ENCODE measurements around the gene QRFP.

The QRFP gene, protein sequence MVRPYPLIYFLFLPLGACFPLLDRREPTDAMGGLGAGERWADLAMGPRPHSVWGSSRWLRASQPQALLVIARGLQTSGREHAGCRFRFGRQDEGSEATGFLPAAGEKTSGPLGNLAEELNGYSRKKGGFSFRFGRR

DNA sequence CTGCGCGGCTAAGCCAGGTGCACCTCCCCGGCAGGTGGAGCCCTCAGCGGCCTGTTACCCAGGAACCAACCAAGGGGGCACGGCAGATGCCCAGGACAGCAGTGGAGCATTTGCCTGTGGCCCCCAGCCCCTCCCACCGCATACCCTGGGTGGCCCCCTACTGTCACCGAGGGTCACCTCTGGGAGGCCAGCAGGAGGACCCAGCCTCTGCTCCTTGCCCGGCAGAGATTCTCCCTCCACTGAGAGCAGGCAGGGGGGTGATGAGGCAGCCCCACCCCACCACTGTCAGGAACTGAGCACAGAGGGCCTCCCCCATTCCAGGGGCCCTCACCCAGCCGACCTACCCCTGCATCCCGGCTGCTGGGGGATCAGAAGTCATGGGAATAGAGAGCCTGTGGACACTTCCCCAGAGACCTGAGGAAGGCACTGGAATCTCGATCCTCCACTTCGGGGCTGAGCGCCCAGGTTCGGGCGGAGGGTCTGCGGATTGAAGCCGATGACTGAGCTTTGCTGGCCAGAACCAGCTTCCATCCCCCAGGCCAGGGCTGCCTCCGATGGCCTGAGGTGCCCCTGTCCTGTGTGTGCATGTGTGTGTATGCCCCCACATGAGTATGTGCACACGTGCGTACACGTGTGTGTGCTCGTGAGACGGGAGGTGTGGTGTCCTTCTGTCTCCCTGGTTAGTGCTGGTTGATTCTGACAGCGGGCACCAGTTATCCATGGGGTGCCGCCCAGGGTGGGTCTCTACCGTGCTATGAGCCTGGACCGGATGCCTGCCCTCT, at the start of gene QRFP:
TSS of gene QRFP (minus strand) at position 580 of the 782 bp plus-strand sequence. CDS start 2,974 bp downstream, outside the sequence.
- DNase-seq (ENCODE audit: low spot score): no peak

DNA sequence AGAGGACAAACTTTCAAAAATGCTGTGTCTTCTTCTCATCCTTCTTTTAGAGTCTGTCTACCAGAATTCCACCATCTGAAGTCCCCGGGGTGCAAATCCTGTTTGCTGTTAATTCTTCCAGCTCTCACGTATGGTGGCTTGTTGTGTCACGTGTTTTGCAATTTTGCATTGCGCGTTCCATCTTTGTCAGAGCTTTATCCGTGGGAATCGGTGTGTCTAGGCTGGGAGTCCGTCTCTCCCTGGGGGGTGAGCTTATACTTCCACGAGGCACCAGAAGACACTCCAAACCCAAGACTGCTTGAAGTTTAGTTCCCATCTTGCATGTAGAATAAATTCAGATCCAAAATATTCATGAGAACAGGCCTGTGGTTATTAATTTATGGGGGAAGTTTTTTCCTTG, 48.6 kb upstream of the QRFP start:
- DNase-seq (ENCODE audit: low spot score): no peak

DNA sequence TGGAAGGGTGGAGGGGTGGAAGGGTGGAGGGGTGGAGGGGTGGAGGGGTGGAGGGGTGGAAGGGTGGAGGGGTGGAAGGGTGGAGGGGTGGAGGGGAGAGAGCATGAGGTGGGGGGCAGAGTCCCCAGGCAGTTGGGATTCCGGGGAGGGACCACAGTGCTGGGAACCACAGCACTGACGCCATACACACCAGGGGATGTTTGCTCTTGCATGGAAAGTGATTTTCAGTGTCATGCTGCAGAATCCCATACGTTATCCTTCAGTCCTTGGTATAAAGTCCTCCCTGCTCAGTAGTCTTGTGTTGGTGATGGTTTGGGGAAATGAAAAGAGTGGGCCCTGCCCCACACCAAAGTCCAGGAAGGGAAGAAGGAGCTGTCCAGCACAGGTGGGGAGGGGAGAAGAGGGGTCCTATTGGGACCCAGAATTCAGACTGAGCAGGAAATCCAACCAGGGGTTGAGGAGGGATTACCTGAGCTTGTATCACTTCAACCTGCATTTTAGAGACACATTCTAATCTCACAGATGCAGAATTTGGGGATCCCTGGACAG, 48.0 kb upstream of the QRFP start:
- DNase-seq (ENCODE audit: low spot score): no peak

DNA sequence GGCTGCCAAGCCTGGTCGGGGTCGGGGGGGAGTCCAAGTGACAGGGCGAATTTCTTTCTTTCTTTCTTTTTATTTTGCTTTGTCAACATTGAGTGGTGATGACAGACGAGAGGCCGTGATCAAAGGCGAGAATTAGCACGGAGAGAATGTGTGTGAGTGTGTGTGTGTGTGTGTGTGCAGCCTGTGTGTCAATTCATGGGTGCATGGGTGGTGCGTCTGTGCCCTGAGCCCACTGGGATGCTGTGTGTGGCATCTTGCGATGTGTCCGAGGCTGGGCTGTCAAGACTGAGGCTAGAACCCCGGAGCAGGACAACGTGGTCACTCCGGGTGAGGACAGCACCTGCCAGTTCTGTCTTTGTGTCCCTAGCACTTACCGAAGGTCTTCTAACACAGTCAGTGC, 47.2 kb upstream of the QRFP start:
- no peak for DNase-seq (ENCODE audit: low spot score)

DNA sequence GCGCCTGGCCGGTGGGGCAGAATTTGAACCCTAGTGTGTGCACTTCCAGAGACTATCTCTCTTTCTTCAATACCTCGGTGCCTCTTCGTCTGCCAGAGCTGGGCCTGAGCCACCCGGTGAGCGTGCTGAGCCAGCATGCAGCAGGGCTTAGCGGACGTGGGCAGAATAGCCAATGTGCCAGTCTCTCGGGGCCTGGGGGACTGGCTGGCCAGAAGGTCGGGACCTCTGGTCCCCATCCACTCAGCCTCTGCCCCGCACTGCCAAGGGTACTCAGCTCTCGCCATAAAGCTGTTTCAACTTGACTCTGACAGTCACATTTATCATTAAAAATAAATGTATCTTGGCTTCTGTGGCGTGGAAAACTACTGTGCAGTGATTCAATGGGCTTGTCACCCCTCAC, 46.6 kb upstream of the QRFP start:
- DNase-seq (ENCODE audit: low spot score): no peak

DNA sequence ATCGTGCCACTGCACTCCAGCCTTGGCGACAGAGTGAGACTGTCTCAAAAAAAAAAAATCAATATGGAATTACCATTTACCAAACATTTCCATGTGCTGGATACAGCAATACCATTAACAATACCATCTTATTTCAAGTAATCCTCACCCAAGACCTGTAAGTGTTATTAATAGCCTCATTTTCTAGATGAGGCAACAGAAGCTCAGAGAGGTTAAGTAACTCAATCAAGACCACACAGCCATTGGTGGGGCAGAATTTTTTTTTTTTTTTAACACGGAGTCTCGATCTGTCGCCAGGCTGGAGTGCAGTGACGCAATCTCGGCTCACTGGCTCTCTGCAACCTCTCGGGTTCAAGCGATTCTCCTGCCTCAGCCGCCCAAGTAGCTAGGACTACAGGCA, 46.1 kb upstream of the QRFP start:
- DNase-seq (ENCODE audit: low spot score): no peak

DNA sequence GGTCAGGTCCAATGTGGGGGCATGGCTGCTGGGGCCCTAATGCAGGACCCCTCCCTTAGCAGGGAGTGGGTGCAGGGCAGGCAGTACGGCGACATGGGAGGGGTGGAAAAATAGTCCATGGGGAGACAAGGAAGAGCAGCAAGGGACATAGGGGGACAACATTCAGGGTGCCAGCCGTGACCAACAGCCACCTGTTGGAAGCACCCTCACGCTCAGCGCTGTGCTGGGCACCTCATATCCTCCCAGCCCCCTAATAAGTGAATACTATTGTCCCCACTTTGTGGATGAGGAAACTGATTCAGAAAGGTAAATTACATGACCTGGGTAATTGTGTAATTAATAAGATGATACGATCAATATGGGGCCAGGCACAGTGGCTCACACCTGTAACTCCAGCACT, 45.5 kb upstream of the QRFP start:
- no peak for DNase-seq (ENCODE audit: low spot score)

DNA sequence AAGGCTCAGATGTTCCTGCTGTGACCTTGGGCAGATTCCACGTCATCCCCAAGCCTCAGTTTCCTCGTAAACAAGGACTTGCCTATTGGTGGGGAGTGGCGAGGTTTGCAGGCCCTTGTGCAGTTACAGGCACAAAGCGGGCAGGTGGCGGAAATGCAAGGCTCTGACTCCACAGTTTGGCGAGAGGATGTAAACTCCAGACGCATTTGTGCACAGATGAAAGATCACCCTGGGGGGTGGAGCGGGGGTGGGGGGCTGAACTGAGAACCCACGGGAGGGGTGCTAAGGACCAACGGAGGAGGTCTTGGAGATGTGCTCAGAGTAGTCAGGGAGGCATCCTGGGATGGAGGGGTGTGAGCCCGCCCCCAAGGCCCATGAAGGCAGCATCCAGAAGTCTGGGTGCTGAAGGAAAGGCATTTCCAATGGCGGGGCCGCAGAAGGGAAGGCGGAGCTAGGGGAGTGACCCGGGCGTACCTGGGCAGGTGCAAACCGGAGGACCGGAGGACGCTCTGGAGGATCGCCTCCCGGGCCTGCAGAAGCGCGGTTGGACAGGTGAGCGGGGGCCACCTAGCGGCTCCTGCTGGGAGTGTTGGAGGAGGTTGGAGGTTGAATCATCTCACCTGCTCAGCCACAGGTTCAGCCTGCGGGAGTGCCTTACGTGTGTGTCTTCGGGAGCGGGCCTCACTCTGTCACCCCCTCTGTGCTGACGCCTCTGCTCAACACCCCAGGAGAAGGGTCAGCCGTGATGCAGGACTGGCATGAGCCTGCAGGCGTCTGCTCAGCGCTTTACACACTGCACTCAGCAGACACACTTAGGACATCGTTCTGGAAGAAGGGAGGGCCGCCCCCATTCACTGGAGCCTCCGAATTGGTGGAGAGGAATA, 44.3 kb upstream of the QRFP start:
- peak; percentile 66 for DNase-seq (ENCODE audit: low spot score)

DNA sequence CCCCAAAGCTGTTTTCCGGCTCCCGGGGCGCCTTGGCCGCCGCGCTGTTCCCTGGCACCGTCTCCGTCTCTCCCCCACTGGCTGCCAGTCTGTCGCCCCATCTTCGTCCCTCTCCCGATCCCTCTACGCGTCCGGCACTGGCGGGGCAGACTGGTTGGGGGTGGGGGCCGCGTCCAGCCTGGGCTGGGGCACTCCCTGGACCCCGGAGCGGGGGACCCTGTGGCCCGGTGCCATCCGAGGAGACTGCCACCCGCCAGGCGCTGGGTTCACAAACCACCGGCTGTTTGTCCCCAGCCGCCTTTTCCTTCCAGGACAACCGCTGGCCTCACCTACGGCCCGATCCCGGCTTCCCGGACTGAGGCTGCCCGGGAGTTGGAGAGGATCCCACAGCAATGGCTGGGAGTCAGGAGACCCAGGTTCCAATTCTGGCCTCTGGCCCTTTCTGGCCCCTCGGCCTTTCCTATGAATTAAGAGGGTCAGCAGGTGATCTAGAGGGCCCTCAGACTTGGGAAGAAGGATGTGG, 43.5 kb upstream of the QRFP start:
- DNase-seq (ENCODE audit: low spot score): no peak

DNA sequence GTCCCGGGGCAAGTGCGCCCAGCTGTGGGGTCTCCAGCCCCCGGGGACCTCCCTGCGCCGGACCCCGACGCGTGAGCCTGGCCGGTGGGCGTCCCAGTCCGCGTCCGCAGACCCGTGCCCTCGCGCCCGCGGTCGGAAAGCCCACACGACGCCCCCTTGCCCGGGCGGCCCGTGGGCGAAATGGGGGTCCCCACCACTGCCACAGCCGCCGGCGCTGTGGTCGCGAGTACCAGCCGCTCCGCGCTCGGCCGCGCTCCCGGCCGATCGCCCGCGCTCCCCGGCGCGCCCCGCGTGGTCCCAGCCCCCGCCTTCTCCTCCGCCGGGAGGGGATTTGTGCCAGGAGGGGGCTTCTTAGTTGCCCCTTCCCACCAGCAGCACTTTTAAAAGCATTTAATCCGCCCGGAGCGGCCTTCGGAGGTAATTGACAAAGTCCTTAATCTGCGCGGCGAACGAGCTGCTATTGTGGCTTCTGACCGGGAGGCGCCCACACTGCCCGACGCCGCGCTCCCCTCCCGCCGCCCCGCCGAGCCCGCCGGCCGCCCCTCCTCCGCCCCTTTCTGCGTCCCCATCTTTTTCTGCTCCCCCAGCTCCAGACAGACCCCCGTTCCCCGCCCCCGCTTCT, 42.9 kb upstream of the QRFP start:
- DNase-seq (ENCODE audit: low spot score): no peak

DNA sequence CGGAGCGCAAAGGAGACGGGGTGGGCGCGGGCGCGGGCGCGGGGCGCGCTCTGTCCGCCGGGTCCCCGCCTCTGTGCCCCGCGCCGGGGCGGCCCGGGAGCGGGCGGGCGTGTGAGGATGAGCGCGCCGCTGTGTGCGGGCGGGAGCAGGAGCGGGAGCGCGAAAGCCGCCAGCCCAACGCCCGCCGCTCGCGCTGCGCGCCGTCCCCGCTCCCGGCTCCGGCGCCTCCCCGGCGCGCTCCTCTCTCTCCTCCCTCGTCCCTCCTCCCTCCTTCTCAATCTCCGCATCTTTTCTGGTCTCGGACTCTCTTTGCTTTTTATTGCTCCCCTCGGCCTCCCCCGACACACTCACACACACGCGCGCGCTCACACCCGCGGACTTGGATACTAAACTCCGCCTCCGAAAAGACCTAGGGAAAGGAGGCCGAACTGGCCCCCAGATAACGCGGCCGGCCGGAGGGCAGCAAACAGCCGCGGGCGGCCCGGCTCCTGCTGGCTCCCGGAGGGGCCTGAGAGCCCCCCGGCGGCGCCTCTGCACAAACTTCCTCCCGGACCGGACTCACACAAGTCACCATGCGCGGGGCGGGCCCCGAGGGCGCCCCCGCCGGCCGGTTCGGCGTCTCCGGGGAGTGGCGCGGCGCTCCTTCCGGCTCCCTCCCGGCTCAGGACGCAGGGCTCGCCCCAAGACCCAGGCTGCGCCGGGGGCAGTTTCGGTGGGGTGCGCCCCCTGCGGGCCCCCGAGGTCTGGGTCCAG, 42.2 kb upstream of the QRFP start, which contains the start of gene FIBCD1:
TSS of gene FIBCD1 (minus strand) at position 596 of the 753 bp plus-strand sequence. CDS start 640 bp downstream, outside the sequence.
- peak; percentile 16 for DNase-seq (ENCODE audit: low spot score)

DNA sequence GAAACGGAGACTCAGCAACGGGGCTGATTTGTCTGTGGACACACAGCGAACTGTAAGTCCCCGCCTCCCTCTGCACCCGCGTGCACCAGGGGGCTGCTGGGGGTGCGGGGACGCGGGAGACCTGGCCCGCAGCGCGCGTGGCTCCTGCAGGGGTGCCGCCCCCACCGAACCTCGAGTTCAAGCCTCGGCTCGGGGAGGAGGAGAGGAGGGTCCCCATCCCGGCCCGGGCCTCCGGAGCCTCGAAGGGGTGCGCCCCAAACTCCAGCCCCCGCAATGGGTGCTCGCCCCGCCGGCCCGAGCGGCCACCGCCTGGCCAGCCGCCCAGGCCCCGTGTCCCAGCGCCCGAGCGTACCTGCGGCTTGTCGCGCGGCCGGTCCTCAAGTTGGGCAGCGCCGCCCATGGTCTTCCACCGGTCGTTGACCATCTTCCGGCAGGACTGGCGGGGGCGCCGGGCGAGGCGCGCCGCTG, 41.6 kb upstream of the QRFP start:
- DNase-seq (ENCODE audit: low spot score): no peak

DNA sequence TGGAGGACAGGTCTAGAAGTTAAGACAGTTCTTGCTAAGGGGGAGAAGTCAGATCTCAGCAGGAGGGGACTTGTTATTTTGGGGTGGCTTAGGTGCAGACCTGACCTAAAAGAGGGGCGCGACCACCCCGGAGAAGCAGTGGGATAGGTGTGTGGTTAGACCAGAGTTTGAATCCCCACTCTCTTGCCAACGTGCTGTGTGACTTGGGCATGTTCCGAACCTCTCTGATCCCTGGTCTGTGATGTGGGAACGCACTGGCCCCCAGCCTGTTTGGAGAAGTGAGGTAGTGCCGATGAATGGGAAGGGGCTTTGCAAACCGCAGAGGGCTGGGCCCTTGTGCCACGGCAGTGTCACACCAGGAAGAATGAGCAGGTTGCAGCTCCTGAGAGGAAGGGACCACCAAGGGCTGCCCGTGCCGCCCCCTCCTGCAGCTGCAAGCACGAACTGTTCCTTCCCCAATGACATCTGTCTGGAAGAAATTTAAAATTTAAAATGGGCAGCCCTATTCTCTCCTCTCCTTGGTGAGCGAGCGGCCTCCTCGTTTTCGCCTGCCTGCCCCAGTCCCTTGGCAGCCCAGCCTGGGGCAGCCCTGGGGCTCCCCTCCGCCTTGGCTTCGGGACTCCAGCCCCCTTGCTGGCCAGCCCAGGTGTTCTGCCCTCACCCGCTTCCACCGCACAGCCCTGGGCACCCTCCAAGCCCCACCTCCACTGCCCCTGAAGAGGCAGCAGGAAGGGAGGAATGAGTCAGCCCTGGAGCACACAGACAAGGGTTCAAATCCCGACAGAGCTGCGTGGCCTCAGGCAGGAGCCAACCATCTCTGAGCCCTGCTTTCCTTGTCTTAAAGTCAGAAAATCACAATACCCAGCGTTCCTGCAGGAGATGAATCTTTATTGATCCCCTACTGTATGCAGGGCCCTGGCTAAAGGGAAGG, 40.8 kb upstream of the QRFP start:
- no peak for DNase-seq (ENCODE audit: low spot score)

DNA sequence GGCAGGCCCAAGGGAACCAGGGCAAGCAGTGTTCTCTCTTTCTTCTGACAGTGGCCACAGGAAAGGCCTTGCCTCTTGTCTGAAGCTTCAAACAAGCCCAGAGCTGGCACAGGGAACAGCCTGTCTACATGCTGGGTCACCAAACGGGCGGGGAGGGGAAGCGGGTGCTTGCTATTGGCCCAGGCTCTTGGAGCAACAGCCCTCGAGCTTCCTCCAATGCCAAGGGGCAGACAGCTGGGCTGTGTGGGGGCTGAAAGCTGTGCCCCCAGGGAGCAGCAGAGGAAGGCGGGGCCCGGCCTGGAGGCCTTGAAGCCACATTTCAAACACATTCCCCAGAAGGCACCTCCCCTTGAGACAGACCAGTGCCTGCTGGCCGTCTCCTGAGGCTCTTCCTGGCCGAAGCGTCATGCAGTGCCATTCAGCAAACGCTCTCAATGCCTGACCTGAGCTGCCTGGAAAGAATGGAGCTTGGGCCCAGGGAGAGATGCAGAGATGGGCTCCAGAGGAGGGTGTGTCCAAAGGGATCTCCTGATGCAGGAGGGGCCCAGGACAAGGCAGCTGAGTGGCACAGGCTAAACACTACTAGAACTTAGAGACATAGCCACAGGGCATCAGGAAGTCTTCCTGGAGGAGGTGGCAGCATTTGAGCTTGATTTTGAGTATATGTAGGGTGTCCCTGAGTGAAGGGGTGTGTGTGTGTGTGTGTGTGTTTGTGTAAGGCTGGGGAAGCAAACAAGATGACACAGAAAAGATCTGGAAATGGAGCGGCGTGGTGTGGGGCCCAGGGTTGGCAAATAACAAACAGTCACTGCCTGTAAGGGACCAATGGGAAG, 39.9 kb upstream of the QRFP start:
- no peak for DNase-seq (ENCODE audit: low spot score)

DNA sequence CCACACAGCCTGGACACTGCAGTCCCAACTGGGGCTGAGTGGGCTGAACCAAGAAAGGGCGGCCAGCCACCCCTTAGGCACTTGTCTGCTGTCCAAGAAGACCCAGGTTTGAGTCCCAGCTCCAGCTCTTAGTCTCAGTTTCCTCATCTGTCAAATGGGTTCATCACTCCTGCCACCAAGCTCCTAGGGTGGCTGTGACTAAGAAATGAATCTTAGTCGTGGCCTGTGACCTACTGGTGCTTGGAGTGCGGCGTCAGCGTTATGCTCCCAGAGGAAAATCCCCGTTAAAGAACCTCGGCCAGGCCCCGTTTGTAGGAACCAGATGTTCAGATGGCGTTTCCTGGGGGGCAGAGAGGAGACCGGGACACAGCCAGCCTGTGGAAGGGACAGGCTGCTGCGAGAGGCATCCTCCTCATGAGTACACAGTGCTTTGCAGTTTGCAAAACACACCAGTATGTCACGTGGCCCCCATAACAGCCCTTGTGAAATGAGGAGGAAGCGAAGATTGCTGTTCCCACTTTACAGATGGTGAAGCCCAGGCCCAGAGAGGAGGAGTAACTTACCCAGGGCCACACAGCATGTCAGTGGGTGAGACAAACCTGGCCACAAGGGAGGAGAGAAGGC, 39.1 kb upstream of the QRFP start:
- no peak for DNase-seq (ENCODE audit: low spot score)

DNA sequence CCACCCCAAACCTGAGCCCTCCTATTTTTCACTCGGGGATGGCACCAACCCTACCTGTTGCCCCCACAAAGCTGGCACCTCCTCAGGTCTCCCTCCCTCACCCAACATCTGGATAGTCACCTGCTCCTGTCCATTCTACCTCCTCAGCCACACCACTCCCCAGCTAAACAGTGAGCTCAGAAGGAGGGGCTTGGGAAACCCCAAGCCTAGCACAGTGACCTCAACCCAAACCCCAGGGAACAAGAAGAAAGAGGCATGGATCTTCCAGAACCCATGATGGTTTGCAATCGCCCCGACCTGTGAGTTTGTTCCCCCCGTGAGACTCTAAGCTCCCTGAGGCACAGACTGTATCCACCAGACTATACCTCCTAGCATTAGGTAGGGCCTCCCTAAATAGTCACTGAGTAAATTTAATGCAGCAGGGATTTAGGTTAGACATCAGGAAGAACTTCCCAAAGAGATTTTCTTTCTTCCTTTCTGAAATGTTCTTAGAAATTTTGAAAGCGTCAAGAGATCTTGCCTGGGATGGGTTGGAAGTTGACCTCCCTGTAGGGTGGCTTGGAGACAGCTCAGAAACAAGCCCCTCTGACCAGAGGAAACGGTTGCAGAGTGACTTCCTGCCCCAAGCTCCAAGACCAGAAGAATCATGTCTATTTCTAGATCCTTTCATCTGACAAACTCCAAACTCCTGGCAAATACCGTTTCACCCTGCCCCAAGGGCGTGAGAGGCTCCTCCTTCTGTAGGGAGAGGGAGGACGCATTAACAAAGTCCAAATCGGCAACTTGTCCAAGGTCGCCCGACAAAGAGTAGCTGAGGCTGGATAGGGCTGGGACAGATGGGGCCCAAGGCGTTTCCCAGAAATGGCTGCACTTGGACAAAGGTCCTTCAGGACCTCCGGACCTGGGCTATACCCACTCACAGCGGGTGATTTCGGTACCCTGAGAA, 38.4 kb upstream of the QRFP start:
- no peak for DNase-seq (ENCODE audit: low spot score)

DNA sequence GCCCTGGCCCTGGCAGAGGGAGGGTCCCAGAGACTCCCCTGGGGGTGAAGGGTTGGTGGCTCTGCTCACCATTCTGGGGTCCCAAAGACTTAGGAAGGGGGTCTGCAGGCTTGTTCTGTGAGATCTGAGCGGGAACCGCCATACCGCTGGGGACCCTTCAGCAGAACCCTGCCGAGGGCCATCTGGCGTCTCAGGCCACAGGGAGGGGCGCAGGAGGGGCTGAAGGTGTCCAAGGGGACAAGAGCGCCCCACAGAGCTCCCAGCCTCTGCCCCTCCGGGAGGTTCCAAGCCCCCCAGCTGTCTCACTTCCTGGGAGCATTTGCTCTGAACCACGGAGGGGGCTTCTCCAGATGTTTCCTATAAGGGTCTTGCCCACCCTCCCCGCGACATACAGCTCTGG, 37.6 kb upstream of the QRFP start:
- no peak for DNase-seq (ENCODE audit: low spot score)

Measured in activated CD4-positive, alpha-beta T cell treated with anti-CD3 and anti-CD28 coated beads, Interleukin-2, Interleukin-4, amounts not matched to agents 100 ng/mL and 50 ng/mL, durations not matched to agents 16 hours and 8 hours (primary cell).